ENCODE data around the gene TOGARAM2.
"Not testable (repeated sequence)": the region's sequence is repeated elsewhere in the genome, so short reads cannot be mapped to it uniquely, and the experiment has no call there.

TOGARAM2 gene

GRCh38 chr2:29079887-29080286 lies 98.8 kb downstream of the TOGARAM2 start:
- no peak for DNase-seq

GRCh38 chr2:29080886-29081743 lies 100.0 kb downstream of the TOGARAM2 start:
- DNase-seq: no peak

DNA sequence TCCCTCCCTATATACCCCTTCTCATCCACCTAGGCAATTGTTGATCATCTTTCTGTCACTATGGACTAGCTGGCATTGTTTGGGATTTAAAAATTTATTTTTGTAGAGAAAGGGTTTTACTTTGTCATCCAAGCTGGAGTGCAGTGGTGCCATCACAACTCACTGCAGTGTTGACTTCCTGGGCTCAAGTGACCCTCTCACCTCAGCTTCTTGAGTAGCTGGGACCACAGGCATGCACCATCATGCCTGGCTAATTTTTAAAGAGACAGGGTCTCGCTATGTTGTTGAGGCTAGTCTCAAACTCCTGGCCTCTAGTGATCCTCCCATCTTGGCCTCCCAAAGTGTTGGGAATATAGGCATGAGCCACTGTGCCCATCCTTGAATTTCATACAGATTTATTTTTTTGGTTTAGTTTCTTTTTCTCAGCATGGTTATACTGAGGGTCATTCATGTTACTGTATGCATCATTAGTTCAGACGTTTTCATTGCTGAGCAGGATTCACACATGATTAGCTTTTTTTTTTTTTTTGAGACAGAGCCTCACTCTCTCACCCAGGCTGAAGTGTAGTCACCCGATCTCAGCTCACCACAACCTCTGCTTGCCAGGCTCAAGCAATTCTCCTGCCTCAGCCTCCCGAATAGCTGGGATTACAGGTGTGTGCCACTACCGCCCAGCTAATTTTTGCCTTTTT lies 101.9 kb downstream of the TOGARAM2 start:
- DNase-seq: no peak

DNA sequence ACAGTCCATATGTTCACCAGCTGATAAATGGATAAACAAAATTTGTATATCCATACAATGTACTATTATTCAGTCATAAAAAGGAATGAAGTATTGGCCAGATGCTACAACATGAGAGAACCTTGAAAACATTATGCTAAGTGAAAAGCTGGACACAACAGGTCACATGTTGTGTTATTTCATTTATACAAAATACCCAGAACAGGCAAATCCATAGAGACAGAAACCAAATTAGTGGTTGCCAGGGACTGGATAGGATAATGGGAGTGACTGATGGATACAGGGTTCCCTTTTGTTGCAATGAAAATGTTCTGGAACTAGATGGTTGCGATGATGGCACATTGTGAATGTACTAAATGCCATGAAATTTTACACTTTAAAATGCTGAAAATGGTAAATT lies 103.5 kb downstream of the TOGARAM2 start:
- no peak for DNase-seq

DNA sequence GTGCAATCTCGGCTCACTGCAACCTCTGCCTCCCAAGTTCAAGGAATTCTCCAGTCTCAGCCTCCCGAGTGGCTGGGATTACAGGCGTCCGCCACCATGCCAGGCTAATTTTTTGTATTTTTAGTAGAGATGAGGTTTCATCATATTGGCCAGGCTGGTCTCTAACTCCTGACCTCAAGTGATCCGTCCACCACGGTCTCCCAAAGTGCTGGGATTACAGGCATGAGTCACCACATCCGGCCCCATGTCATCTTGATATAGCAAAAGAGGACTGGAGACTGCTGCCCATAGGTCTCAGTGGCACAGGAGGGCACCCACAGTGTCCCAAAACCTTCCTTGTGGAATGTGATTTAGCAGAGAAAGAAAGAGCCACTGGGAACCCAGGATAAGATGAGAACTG lies 109.2 kb downstream of the TOGARAM2 start:
- not testable (repeated sequence) for DNase-seq

DNA sequence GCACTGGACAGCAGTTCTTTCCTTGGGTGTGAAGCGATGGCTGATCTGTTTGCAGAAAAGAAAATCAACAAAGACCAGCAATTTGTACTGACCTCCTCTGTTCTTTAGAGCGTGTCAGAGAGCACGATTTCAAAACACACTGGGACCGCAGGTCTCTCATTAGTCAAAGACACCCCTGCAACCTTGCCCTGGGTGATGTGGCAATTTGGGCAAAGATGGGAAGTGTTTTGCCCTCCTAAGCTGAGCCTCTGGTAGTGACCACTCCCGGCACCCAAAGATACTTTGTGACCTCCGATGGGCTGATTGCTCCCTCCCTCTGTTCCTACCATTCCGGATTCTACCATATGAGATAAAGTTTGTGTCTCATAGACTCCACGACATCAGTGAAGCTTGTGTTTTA lies 115.9 kb downstream of the TOGARAM2 start:
- no peak for DNase-seq

- no peak for DNase-seq
Observed at GRCh38 chr2:29097569-29097968, 116.5 kb downstream of the TOGARAM2 start.

- no peak for DNase-seq
Observed at GRCh38 chr2:29100564-29100963, 119.5 kb downstream of the TOGARAM2 start.

Measured in NCI-H526 treated with DMSO at 0.1 percent for 48 hours (cell line).